AML-193 (cell line): ENCODE measurements around the gene MVK.

Source experiments
- DNase-seq, 2 experiments: peaks; one replicate each; lab custom pipeline; 2025; lab: John Stamatoyannopoulos, UW

MVK gene

GRCh38 chr12:109545826-109546225 is 27.8 kb upstream of the MVK start:
- DNase-seq, result no peak

DNA sequence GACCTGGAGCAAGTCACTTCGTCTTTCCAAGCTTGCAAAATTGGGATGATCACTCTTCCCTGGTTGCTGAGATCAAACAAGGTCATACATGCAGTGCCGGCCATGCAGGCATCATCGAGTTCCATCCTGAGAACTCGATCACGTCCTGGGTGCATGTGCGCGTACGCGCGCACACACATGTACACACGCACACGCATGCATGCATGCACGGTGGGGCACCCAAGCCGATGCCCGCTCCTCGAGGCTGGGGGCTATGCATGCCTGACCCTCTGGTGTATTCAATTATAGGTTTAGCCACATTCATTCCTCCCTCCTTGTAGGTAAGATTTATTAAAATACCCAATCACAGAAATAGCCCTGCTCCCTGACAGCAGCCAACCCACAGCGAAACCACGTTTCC is 26.3 kb upstream of the MVK start:
- no peak for DNase-seq

- no peak for DNase-seq
These were observed 25.3 kb upstream of the MVK start for GRCh38 chr12:109548258-109548657.

DNA sequence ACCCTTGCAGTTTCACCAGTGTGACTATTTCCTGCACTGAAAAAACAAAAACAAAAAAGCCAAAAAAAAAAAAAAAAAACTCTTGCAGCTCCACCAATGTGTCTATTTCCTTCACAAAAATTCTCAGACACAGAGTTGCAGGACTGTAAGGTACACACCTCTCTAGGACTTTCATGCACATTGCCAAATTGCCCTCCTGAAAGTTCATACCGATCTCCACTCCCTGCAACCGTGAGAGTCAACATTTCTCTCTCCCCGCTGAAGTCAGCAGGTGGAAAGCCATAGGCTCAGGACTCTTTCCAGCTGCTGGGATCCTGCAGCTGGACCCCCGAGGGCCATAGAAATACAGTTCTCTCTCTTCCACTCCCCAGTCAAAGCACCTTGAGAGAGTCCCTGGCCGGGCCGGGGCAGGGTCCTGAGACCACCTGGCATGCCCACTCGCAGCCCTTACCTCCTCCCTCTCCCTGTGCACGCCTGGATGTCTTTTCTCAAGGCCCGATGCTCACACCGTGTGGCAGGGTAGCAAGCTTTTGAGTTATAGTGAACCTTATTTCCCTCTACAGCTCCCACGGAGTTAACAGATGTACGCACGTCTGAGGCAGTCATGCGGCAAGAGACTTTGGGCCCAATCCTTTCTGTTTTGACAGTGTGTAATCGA is 23.9 kb upstream of the MVK start:
- DNase-seq, result no peak

DNA sequence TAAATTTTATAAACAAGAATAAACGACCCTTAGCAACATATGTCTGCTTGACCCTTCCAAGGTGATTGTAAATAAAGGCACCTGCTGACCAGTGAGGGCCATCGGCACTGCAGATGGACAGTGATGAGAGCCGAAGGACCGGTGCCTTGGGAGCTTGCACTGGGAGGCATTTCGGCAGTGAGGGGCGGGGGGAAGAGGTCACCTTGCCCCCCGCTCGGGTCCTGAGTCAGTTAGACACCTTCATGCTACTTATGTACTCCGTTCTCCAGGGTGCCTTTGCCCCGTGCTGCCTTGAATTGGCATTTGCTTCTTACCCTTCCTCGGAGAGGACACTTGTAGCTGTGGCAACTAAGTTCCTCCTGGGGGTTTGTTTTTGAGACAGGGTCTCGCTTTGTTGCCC is 23.3 kb upstream of the MVK start:
- no peak for DNase-seq

DNA sequence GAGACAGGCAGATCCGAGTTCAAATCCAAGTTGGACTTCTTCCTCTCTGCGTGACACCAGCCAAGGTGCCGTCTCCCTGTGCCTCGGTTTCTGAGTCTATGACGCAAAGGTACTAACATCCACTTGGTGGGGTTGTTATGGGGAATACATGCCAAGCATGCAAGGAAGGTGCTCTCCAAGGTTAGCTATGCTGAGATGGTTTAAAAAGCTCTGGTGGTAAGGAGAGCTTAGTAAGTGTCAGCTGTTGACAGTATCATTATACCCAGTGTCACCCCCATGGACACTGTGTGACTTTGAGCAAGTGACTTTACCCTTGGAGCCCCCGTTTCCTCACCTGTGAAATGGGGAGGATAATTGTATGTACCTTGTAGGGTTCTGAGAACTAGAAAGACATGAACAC is 22.5 kb upstream of the MVK start:
- DNase-seq, result no peak

DNA sequence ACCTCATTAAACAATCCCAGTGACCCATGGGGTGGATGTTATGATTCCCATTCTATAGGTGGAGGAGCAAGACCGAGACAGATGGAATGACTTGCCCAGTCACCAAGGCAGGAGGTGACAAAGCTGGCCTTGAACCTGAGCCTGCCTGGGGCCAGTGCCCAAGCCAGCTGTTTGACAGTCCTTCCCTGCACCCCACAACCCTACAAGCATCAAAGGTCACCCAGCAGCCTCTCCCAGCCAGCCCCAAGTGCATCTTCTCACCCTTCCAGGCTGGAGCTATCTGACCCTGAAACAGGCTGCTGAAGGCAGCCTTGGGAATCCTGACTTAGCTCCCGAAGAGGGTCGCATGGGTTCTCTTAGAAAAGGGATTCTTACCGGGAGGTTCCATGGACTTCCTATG is 20.6 kb upstream of the MVK start:
- no peak for DNase-seq

- no peak for DNase-seq
These were observed 20.1 kb upstream of the MVK start for GRCh38 chr12:109553483-109553882.

- no peak for DNase-seq
These were observed 19.6 kb upstream of the MVK start for GRCh38 chr12:109553906-109554500.

GRCh38 chr12:109554761-109555160 is 18.8 kb upstream of the MVK start:
- no peak for DNase-seq

DNA sequence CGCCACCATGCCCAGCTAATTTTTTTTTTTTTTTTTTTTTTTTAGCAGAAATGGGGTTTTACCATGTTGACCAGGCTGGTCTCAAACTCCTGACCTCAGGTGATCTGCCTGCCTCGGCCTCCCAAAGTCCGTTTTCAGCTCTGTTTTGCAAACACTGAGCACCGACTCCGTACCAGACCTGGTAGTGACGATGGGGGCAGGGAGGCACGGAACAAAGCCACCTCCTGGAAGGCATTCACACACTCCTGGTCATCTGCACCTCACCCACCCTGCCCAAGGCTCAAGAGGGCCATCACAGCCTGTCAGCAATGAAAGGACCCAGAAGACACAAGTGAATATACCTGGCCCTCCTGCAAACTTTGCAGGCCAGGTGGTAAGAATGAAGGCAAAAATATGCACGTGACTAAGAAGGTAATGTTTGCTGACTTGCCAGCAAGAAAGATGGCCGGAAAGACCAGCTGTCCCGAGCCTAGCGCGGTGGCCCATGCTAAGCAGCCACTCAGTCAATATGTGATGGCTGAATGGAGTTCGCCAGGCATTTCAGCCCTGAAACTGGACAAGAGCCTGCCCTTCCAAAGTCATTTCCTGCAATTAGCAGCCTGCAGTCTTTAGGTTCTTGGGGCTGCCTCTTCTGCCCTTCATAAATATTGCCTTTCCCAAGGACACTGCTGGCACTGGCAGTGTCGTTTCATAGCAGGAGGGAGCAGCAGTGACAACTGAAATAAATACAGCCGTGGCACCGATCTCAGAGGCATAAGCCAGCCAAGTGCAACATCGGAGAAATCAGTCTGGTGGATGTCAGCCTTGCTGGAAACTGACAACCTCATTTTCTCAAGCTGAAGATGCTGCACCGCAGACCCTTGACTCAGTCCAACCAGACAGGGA is 17.9 kb upstream of the MVK start:
- DNase-seq, result no peak

- no peak for DNase-seq
These were observed 16.4 kb upstream of the MVK start for GRCh38 chr12:109557200-109557599.

GRCh38 chr12:109557805-109558204 is 15.8 kb upstream of the MVK start:
- no peak for DNase-seq

- DNase-seq, result no peak
These were observed 15.0 kb upstream of the MVK start for GRCh38 chr12:109558374-109559199.

GRCh38 chr12:109559200-109559505 is 14.4 kb upstream of the MVK start:
- DNase-seq, result no peak

DNA sequence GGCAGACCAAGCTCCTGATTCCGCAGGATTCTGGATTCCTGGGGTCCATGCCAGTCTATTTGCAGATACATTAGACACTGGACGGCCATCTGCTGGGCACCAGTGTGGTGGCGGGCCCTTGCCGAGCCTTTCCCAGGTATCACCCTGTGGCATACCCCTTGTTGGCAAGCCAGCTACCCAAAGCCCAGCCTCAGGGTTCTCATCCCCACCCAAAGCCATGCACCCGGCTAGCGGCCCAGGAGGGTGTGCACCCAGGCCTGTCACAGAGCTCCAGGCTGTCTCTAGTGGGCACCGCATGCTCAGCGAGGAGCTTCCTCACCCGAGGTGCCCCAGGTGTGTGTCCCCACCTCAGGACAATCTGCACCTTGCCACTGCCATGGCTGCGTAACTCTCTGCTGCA is 14.0 kb upstream of the MVK start:
- no peak for DNase-seq

DNA sequence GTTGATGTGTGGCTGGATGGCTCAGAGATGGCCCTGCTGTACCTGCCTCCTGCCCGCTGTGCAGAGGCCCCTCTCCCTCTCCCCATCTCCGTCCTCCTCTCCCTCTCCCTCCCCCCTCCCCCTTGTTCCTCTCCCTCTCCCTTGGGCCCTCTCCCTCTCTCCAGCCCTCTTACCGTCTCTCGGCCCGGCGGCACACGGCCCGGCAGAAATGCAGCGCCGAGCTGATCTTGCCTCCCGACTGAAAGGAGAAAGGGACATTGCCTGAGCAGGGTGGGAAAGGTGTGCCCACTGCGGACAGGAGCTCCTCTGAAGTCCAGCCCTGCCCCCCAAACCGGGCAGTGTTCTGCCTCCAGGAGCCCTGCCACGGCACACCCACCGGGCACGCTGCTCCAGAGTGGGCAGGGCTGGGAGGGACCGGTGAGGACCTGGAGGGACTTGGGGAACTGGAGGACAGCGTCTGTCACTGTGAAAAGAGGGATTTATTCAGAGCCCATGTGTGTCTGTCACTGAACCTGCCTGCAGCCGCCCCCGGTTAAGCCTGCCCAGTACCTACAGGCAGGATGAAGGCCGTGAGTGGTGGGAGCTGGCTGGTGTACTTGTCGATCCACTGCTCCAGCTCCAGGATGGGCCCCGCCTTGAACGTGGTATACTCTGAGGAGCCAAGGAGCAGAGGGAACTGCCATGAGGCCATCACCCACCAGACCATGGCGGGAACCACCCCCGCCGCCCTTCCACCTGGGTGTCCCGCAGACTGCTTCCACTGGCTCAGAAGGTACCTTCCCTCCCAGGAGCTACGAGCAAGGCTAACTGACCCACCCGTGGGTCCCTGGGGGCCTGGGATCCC is 12.5 kb upstream of the MVK start:
- no peak for DNase-seq

DNA sequence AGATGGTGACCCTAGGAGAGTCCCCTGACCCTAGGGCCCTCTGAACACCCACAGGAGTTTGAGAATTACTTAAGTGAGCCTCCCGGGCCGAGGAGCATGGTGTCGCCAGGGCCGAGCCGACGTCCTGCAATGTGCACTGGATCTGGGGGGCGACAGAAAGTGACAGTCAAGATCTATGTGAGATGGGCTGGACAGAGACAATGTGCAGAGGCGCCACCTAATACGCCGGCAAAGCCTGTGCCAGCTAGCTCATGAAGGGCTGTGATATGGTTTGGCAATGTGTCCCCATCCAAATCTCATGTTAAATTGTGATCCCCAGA is 11.9 kb upstream of the MVK start:
- DNase-seq, result no peak

DNA sequence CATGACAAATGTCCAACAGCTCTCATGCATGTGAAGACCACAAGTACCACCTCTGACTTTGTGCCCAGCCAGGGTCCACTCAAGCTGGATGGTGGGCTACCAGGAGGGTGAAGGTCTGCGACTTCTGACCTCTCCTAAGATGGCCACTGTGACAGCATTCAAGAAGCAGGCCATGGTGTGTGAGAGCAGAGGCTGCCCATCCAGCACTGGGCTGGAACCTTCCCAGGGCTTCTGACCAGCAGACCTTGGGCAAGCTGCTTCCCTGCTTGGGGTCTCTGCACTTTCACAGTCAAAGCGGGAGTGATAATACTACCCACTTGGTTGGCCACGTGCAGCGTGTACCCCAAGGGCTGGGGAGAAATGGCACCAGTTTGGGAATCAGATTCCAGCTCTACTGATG is 10.7 kb upstream of the MVK start:
- DNase-seq, result no peak

- DNase-seq, result no peak
These were observed 10.0 kb upstream of the MVK start for GRCh38 chr12:109563291-109564284.

DNA sequence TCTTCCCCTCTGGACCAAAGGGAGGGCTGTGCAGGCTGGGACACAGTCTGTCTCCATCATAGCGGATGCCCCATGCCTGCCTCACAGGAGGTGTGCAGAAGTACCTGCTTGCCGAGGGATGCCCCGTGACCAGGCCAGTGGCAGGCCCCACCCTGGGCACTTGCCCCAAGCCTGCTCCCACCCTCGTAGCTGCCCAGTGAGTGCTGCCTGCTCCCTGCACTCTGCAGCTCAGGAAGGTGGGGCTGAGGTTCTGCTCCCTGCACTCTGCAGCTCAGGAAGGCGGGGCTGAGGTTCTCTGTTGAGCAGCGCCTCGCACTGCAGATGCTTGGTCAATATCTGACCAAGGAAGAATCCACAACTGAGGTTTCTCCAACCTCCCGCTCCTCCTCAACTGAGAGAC is 7.2 kb upstream of the MVK start:
- DNase-seq, result no peak
